ENCODE measurements around the gene RALGAPB.
"Not testable (repeated sequence)": the region's sequence is repeated elsewhere in the genome, so short reads cannot be mapped to it uniquely, and the experiment has no call there.

Gene RALGAPB

DNA sequence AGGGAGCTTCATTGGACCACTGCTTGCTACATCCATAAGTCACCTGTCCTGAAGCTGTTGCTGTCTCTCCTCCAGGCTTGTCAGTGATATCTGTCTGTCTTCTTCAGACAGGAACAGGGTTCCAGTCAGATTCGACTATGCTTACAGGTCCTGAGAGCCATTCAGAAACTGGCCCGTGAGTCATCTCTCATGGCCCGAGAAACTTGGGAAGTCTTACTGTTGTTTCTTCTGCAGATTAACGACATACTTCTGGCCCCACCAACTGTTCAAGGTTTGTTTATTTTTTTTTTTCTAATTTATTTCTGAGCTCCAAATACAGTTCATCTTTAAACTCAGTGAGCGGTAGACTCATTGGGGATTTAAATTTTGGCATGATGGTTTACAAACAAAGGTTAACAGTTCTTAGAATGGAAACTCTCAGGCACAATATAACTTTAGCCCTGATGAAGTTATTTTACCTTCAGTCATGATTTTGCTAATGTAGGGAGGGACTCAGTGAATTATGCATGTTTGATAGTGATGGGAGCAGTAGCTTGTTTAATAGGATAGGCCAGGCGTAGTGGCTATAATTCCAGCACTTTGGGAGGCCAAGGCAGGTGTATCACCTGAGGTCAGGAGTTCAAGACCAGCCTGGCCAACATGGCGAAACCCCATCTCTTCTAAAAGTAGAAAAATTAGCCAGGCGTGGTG is 24.7 kb downstream of the RALGAPB start:
- no peak for DNase-seq (ENCODE audit: low spot score)

DNA sequence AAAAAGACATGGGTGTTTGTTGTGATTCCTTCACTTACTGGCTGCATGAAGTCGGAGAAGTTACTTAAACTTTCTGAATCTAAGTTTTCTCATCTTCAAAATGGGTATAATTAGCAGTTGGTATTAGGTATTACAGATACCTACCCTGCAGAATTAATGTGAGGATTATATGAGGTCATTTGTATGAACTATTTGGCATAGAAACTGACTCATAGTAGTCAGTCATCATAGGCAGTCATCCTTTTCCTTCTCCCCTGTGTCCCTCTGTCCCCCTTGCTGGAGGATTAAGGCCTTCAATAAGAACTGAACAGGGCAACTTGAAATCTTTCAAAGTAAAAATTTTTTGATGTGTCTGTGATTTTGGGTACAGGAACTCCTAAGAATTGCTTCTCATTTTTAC is 26.3 kb downstream of the RALGAPB start:
- DNase-seq (ENCODE audit: low spot score), result no peak

DNA sequence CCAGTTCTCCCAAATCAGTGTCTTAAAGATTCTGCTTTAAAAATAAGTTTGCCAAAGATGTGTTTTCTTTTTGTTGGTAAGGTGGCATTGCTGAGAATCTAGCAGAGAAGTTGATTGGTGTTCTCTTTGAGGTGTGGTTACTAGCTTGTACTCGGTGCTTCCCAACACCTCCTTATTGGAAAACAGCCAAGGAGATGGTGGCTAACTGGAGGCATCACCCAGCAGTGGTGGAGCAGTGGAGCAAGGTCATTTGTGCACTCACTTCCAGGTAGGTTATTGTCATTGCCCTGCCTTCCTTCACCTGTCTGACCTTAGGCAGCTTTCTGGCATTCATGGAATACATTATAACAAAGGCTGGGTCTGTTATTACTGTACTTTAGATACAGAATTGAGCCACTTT is 26.7 kb downstream of the RALGAPB start:
- DNase-seq (ENCODE audit: low spot score), result no peak

DNA sequence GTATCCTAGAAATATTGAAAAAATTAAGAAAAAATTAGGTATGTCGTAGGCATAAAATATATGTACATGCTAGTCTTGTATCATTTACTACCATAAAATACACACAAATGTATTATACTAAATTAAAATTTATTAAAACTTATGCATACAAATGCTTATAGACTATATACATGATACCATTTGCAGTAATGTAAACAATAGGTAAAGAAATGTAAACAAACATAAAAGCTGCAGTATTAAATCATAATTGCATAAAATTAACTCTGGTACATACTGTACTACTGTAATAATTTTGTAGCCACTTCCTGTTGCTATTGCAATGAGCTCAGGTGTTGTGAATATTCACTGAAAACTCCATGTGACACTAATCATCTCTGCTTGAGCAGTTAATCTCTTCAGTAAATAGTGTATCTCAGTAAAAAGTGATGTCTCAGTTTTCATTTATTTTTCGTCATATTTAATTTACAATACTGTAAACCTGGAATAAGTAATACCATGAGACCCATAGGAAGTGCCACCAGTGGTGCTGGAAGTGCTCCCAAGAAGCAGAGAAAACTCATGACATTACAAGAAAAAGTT is 29.3 kb downstream of the RALGAPB start:
- no peak for DNase-seq (ENCODE audit: low spot score)

DNA sequence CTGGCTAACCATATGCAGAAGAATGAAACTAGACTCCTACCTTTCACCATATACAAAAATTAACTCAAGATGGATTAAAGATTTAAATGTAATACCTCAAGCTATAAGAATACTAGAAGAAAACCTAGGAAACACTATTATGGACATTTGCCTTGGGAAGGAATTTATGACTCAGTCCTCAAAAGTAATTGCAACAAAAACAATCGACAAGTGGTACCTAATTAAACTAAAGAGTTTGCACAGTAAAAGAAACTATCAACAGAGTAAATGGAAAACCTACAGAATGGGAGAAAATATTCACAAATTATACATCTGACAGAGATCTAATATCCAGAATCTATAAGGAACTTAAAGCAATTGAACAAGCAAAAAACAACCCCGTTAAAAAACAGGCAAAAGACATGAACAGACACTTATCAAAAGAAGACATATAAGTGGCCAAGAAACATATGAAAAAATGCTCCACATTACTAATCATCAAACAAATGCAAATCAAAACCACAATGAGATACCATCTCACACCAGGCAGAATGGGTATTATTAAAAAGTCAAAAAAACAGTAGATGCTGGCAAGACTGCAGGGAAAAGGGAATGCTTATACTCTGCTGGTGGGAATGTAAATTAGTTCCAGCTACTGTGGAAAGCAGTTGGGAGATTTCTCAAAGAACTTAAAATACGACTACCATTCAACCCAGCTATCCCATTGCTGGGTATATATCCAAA is 31.9 kb downstream of the RALGAPB start:
- no peak for DNase-seq (ENCODE audit: low spot score)

DNA sequence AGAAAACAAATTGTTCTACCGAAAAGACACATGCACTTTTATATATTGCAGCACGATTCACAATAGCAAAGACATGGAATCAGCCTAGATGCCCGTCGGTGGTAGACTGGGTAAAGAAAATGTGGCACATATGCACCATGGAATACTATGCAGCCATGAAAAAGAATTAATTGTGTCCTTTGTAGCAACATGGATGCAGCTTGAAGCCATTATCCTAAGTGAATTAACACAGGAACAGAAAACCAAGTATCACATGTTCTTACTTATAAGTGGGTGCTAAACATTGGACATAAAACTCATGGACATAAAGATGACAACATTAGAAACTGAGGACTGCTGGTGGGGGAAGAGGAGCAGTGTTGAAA is 32.4 kb downstream of the RALGAPB start:
- no peak for DNase-seq (ENCODE audit: low spot score)

DNA sequence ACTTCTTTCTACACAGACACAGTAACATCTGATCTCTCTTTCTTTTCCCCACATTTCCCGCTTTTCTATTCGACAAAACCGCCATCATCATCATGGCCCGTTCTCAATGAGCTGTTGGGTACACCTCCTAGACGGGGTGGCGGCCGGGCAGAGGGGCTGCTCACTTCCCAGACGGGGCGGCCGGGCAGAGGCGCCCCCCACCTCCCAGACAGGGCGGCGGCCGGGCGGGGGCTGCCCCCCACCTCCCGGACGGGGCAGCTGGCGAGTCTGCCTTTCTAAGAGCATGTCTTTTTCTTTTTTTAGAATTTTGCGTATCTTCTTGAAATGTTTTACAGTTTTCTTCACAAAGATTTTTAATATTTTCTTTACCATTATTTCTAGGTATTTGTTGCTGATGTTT is 39.1 kb downstream of the RALGAPB start:
- DNase-seq (ENCODE audit: low spot score), result not testable (repeated sequence)

DNA sequence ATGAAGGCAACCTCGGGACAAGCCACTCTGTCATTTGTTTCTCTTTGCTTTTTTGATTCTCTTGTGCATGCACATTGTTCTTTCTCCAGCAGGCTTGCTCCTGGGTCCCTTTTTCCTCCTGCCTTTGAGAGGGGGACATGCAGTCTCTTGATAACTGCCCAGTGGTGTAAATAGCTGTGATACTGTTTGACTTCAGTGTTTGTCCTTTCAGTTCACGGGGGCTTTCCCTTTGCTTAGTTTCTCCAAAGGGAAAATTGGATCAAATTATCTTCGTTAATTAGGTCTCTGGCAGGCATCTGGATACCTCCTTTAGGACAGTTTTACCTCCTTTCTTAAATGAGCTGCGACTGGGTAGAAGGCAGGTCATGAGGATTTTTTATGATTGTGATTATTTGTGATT is 41.5 kb downstream of the RALGAPB start:
- DNase-seq (ENCODE audit: low spot score), result peak; percentile 30

DNA sequence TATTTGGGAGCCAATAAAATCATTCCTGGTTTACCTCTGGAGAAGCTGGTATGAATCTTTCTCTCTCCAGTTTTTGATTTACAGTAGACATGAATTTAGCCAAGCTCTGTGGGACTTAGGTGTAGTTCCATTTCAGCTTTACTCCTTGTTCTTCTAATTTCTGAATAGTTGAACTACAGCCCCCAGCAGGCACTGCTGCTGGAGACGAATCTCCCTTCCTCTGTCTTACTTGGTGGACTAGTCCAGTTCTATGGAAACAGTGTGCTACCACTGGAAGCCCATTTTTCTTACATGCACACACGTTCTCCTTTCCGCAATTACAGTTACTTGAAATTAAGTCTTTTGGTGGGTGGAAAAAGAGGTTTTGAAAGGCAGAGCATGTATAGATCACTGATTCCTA is 42.3 kb downstream of the RALGAPB start:
- no peak for DNase-seq (ENCODE audit: low spot score)

DNA sequence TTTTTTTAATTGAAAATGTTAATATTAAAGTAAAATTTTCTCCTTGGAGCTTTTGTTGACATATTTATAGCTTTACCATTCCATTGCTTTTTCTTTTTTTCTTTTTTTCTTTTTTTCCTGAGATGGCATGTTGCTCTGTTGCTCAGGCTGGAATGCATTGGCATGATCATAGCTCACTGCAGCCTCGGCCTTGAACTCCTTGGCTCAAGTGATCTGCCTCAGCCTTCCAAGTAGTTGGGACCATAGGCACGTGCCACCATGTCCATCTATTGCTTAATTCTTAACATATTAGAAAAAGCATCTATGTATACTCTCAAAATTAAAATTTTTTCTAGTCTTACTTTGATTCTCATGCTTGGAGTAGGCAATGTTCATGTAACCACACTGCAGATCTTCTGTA is 43.0 kb downstream of the RALGAPB start:
- no peak for DNase-seq (ENCODE audit: low spot score)

DNA sequence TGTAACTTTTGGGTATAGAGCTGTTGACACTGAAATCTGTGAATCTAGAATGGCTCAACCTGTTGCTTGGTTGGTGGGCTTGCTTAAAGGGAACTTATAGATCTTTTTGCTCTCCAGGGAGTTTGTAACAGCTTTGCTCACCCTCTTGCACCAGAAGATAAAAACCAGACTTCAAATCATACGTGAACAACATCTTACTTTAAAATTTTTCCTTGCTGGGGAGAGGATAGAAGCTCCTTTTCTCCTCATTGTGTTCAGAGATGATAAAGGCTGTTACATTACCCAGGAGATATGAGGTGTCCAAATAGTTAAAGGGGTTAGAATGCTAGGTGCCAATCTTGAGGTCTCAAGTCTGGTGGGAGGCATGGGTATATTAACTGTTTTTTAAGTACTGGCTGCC is 46.8 kb downstream of the RALGAPB start:
- DNase-seq (ENCODE audit: low spot score), result no peak

DNA sequence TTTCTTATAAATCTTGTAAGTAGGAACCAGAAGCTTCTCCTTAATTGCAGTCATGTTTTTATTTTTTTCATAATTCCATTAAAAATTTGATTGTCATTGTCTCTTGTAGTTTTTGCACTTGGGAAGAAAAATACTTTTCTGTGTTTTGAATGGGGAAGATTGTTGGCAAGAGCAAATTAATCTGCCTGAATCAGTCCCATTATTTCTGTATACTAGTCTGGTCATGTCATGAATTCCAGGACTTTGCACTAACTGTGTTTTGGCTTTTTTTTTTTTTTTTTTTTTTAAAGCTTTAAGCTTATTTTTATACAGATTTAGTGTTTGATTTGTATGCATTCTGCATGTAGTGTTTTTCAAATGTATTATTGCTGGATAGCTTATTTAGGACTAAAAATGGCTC is 47.6 kb downstream of the RALGAPB start:
- peak; percentile 30 for DNase-seq (ENCODE audit: low spot score)

DNA sequence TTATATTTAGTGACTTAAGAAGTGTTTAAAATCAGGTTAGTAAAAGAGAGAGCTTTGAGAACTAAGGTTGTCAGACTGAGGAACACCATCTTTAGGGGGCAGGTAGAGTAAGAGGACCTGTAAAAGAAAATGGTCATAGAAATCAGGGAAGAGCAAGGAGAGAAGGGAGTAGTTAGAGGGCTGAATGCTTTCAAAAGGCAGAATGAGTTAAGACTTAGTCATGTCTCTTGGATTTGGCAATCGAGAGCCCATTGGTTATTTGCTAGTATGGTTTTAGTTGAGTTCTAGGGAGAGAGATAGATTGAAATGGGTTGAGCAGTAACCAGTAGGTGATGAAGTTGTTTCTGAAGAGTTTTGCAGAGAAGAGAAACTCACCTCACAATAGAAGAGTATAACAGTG is 51.1 kb downstream of the RALGAPB start:
- no peak for DNase-seq (ENCODE audit: low spot score)

DNA sequence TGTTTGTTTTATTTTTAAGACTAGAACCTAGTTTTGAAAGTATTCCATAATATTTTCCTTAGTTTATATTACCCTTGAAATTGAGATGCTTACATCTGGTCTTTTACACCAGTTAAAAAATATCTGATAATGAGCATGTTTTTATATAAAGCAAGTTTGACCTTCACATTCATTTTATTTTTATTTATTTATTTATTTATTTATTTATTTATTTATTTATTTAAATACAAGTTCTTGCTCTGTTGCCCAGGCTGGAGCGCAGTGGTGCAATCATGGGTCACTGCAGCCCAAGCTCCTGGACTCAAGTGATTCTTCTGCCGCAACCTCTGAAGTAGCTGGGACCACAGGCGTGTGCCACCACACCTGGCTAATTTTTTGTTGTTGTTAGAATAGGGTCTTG is 55.5 kb downstream of the RALGAPB start:
- no peak for DNase-seq (ENCODE audit: low spot score)

DNA sequence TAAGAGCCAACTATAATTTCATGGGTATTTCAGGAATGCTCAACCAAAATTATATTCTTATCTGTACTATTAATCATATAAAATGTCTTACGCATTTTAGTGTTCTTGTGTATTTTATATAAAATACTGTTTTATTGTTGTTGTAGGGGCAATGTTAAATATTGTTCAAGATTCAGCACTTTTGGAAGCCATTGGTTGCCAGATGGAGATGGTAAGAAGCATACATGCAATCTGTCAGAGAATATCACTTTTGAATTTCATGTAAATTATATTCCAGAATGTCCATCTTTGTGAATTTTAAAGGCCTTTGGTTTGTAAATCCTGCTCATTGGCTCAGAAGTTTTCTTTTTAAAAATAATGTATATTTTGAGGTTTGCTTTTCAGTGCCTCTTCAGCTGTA is 58.4 kb downstream of the RALGAPB start:
- DNase-seq (ENCODE audit: low spot score), result no peak

DNA sequence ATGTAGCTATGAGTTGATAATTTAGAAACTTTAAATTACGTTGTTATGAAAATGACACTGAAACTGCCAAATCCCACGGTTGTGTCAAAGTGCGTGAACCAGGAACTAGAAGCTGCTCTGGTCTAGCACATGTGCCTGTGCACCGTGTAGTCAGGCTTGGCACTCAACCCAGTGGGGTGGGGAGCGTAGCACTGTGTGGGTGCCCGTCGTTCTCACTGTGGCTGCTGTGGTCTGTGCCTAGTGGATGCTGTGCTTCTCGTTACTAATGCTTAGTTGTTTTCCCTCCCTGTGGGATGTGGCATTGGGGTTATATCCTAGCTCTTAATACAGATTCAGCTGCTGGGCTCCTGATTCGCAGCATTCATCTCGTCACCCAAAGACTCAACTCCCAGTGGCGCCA is 62.1 kb downstream of the RALGAPB start:
- no peak for DNase-seq (ENCODE audit: low spot score)

DNA sequence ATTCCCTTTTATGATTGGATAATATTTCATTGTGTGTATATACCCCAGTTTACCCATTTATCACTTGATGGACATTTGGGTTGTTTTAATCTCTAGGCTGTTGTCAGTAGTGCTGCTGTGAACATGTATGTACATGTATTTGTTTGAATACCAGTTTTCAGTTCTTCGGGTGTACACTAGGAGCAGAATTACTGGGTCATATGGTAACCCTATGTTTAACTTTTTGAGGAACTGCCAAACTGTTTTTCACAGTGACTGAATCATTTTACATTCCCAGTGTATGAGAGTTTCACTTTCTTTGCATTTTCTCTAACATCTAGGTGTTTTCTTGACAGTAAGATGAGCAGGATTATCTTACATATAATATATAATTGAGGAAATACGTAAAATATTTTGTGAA is 63.7 kb downstream of the RALGAPB start:
- no peak for DNase-seq (ENCODE audit: low spot score)

DNA sequence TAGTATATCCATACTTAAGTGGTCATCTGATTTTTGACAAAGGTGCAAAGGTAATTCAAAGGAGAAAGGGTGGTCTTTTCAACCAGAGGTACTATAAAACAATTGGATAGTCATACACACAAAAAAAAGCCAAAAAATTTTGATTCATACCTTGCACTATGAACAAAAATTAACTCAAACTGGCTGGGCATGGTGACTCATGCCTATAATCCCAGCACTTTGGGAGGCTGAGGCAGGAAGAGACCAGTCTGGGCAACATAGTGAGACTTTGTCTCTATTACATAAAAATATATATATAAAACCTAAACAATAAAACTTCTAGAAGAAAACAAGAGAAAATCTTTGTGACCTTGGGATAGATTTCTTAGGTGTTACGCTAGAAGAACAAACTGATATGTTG is 64.5 kb downstream of the RALGAPB start:
- no peak for DNase-seq (ENCODE audit: low spot score)

DNA sequence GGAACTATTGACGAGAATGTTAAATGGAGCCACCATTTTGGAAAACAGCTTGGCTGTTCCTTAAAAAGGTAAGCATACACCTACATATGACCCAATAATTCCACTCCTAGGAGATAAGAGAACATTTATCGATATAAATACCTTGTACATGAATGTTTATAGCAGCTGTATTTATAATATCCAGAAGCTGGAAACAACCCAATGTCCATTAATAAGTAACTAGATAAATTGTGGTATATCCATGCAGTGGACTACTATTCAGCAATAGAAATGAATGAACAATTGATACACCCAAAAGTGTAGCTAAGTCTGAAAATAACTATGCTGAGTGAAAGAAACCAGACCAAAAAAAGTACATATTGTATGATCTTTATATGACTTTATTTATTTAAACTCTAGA is 66.1 kb downstream of the RALGAPB start:
- no peak for DNase-seq (ENCODE audit: low spot score)

DNA sequence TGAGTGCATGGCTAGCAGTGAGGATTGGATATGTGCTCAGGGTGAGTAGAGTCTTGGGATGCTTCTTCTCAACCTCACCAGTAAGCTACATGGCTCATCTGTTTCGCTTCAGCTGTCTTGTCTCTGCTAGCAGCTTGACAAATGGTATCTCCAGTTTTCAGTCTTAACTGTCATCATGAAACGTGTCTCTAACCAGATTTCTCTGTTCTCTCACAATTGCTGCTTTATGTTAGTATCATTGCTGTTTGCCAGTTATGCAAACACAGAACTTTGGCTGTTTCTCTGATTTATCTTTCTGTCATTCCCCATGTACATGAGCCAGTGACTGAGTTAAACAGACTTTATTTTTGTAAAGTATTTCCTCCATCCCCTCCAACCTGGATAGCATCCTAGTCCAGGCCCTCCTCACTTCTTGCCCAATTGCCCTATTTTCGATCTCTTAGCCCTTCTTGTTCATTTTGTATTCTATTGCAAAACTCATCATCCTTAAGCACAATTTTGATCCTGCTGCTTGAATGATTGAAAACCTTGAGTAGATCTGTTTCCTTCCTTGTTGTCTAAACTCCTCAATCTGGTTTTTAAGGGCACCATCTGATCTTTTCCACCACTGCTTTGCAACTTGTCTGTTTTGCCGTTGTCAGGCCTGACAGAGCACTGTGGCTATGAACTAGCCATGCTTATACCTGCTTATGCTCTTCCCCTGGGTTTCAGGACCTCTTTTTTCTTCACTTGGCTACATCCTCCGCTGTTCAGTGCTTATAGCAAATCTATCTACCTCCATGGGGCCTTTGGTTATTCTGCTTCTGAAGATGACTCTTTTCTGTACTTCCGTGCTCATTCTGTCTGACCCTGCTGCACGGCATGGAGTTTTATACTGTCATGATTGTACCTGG is 70.6 kb downstream of the RALGAPB start:
- DNase-seq (ENCODE audit: low spot score), result peak; percentile 90

DNA sequence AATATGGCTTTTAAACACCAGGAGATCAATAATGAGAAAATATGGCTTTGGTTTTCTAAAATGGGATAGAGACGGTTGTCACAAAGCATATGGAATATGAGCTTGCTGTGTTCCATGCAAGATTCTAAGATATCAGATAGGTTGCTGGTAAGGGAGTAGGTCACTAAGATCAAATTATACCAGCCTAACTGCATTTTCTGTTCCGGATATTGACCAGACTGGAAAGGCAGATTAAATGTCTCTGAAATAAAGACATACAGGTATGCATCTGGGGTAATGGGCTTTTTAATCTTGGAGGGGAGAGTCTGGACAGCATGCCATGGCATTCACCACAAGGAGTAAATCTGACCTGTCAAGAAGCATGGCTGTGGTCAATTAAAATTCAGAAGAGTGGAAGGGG is 73.1 kb downstream of the RALGAPB start:
- DNase-seq (ENCODE audit: low spot score), result no peak

DNA sequence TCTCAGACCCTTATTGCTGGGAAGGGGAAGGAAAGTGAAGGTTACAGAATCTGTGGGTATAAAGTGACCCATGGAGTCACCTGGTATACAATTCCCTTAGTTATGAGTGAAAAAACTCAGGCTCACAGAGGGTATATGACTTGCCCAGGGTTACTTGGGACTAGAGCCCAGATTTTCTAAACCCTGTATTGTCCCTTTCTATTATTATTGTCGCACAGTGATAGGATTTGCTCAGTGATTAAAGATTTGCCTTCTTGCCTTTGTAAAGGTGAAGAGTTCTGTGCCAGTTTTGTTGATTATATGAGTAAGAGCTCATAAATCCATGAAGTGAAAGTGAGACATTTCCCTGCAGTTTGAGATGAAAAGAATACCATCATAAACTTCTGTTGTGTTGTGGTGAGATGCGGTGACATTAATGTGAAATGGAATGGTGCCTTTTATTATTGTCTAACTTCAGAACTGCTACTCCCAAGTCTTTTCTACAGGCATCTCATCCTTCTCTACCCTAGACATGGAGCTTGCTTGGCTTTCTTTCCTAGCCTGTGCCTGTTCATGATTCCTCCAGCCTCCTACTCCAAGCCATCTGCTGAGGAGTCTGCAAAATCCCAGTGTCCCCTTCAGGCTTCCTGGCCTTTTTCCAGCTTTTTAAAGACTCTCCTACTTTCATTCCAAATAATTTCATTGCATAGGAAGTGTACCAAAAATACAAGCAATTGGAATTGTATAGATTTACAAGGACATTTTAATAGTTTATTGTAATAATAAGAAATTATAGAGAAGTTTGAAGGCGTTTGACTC is 74.8 kb downstream of the RALGAPB start:
- no peak for DNase-seq (ENCODE audit: low spot score)
